Prostate gland (tissue), 2 donors: ENCODE data around the gene ALK.

Experiments used
- POLR2A ChIP-seq: fragments of 450-650 bp; IDR thresholded peaks from one replicate; pipeline ENCODE4 v1.6.1; 2016; ENCODE audit warnings: antibody characterized with exemption, mild to moderate bottlenecking
- POLR2AphosphoS5 ChIP-seq: sonication (generic); formaldehyde crosslinking; IDR thresholded peaks from one replicate; pipeline ENCODE4 v1.6.1; 2017; ENCODE audit warnings: antibody characterized with exemption
- TF ChIP-seq, protein P1 (sequence below), 4 experiments: fragments of 200-600 bp in 2 of 4; fragments of 450-650 bp in 2 of 4; sonication (generic) in 2 of 4; IDR thresholded peaks; 1 replicate in 3 of 4; 2 replicates in 1 of 4; pipeline ENCODE4 v1.5.1; 2016 to 2019; ENCODE audit warnings: antibody characterized with exemption in 4 of 4, mild to moderate bottlenecking in 2 of 4, moderate library complexity in 2 of 4

DNA sequence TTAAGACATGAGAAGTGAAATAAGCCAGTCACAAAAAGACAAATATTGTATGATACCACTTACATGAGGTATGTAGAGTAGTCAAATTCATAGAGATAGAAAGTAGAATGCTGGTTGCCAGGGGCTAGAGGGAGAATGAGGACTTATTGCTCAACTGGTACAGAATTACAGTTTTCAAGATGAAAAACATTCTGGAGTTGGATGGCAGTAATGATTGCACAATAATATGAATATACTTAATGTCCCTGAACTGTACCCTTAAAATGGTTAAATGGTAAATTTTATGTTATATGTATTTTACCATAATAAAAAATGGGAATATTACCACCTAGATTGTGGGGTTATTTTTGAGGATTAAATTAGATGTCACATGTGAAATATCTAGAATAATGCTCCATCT lies 465.0 kb downstream of the ALK start:
- no peak for TF ChIP-seq POLR2A
- TF ChIP-seq, protein P1, sequence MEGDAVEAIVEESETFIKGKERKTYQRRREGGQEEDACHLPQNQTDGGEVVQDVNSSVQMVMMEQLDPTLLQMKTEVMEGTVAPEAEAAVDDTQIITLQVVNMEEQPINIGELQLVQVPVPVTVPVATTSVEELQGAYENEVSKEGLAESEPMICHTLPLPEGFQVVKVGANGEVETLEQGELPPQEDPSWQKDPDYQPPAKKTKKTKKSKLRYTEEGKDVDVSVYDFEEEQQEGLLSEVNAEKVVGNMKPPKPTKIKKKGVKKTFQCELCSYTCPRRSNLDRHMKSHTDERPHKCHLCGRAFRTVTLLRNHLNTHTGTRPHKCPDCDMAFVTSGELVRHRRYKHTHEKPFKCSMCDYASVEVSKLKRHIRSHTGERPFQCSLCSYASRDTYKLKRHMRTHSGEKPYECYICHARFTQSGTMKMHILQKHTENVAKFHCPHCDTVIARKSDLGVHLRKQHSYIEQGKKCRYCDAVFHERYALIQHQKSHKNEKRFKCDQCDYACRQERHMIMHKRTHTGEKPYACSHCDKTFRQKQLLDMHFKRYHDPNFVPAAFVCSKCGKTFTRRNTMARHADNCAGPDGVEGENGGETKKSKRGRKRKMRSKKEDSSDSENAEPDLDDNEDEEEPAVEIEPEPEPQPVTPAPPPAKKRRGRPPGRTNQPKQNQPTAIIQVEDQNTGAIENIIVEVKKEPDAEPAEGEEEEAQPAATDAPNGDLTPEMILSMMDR (IDR thresholded peaks at IDR 0.05): no peak
- no peak for TF ChIP-seq POLR2AphosphoS5
